AG04450 (cell line): Measurements from ENCODE around the gene DACT1. TPM values are rescaled to one million over a fixed set of nuclear protein-coding genes. Genes with fewer than 3 reads are reported as not detected.

ENCODE experiments used
- CTCF ChIA-PET: fragments of 300-600, 350-600 bp; formaldehyde crosslinking; extraction: SDS; loops from one replicate; lab custom pipeline; 2022; ENCODE audit warnings: antibody characterized with exemption, inconsistent platforms; lab: Charles Lee
- POLR2A ChIA-PET: fragments of 350-600 bp; formaldehyde crosslinking; extraction: SDS; loops from one replicate; lab custom pipeline; 2021; ENCODE audit warnings: antibody characterized with exemption, inconsistent platforms; lab: Yijun Ruan, JAX
- DNase-seq: peaks from one replicate; pipeline ENCODE4 v3.0.0-alpha.2; 2011; ENCODE audit warnings: low read depth, low spot score
- H3K27ac ChIP-seq: one replicate; pipeline ENCODE4 v1.5.1; 2012; ENCODE audit warnings: low read depth, low read length, control low read depth
- H3K27me3 ChIP-seq: one replicate; pipeline ENCODE4 v1.6.0; 2012; ENCODE audit warnings: low read length; ENCODE audit not compliant: control insufficient read depth, insufficient read depth
- H3K4me3 ChIP-seq: 2 replicates; pipeline ENCODE4 v1.5.1; 2011; ENCODE audit warnings: mild to moderate bottlenecking, low read depth, low read length, control low read depth
- H3K9me3 ChIP-seq: 2 replicates; pipeline ENCODE4 v1.5.1; 2012; ENCODE audit warnings: low read length; ENCODE audit not compliant: control insufficient read depth, insufficient read depth
- polyA plus RNA-seq: library from polyadenylated mRNA; depleted of rRNA; stranded (reverse); fragments of >200 nt; gene quantifications from 2 replicates; pipeline ENCODE4 v1.2.3, GENCODE V29; 2011
- TF ChIP-seq, protein P1 (sequence below): IDR thresholded peaks from 2 replicates; pipeline ENCODE4 v1.5.1; 2011; ENCODE audit warnings: low read depth, low read length, control low read depth, inconsistent platforms

The DACT1 gene
- polyA plus RNA-seq, 1 experiment: 6.1 TPM

DNA sequence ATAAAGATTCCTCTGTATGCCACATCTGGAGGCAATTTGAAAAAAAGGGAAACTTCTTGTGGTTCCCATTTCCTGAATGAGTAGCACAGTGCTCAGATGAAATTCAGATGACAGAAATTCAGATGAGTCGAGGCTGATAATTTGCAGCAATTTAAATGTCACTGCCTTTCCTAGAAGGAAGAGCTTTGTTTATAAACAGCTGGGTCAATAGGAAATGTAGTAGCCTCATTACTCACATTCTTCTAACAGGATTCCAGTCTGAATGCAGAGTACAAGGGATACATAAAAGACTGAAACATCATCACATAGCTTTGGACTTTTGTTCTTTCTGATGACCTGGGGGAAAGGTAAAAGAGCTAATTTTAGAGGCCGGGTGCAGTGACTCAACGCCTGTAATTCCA, 11.3 kb upstream of the DACT1 start:
- DNase-seq: no peak
- H3K27me3 ChIP-seq: no peaks in the 10 kb centered on the region
- H3K4me3 ChIP-seq: no peak overlapping the region
- POLR2A ChIA-PET: no interaction called here
- H3K9me3 ChIP-seq: no peaks in the 10 kb centered on the region; the same call in 1 of the 2 replicates
- CTCF ChIA-PET: interaction anchor here (1.2 to 1.6 kb wide), 2 partner anchors 11 to 125 kb away, joined by 4 to 7 read pairs; no protein-coding TSS in a partner anchor
- TF ChIP-seq, protein P1, sequence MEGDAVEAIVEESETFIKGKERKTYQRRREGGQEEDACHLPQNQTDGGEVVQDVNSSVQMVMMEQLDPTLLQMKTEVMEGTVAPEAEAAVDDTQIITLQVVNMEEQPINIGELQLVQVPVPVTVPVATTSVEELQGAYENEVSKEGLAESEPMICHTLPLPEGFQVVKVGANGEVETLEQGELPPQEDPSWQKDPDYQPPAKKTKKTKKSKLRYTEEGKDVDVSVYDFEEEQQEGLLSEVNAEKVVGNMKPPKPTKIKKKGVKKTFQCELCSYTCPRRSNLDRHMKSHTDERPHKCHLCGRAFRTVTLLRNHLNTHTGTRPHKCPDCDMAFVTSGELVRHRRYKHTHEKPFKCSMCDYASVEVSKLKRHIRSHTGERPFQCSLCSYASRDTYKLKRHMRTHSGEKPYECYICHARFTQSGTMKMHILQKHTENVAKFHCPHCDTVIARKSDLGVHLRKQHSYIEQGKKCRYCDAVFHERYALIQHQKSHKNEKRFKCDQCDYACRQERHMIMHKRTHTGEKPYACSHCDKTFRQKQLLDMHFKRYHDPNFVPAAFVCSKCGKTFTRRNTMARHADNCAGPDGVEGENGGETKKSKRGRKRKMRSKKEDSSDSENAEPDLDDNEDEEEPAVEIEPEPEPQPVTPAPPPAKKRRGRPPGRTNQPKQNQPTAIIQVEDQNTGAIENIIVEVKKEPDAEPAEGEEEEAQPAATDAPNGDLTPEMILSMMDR: no peak
- H3K27ac ChIP-seq: no peak overlapping the region

DNA sequence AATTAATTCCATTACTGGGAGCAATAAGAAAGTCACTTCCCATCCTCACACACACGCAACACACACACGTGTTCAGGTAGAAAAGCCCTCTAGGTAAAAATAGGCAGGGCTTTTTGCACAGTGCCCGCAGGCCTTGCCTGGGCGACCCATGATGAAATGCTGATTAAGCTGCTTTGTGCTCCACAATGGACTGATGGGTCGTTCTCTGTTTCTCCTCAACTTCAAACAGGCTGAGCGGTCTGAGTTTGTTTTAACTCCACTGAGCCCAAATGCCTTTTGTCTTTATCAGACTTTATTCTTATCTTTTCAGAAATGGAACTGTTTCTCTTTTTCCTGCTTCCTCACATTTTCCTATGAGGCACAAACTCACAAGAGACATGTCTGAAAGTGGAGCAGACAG, 9.4 kb upstream of the DACT1 start:
- no peak for DNase-seq
- Histone ChIP-seq H3K27me3 (no peaks in the 10 kb centered on the region), H3K4me3 (no peak overlapping the region), H3K9me3 (no peaks in the 10 kb centered on the region; the same call in 1 of the 2 replicates), H3K27ac (no peak overlapping the region)
- POLR2A ChIA-PET: no interaction called here
- TF ChIP-seq, protein P1: no peak
- CTCF ChIA-PET: no interaction called here

DNA sequence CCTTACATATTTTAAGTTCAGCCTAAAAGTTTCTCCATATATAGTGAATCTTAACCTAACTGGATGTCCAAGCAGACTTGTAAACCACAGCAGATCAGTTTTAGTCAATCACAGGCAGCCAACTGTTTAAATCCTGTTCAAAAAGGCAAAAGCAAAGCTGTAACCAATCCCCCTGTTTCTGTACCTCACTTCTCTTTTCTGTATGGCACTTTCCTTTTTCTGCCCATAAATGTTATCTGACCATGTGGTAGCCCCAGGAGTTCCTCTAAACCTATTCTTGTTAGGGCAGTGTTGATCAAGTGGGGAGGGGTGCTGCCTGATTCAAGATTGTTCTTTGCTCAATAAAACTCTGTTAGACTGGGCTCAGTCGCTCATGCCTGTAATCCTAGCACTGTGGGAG, 8.5 kb upstream of the DACT1 start:
- H3K27me3 ChIP-seq: no peaks in the 10 kb centered on the region
- CTCF ChIA-PET: interaction anchor here (1.9 kb wide), 1 partner anchor 128 kb away, joined by 11 read pairs; no protein-coding TSS in a partner anchor

DNA sequence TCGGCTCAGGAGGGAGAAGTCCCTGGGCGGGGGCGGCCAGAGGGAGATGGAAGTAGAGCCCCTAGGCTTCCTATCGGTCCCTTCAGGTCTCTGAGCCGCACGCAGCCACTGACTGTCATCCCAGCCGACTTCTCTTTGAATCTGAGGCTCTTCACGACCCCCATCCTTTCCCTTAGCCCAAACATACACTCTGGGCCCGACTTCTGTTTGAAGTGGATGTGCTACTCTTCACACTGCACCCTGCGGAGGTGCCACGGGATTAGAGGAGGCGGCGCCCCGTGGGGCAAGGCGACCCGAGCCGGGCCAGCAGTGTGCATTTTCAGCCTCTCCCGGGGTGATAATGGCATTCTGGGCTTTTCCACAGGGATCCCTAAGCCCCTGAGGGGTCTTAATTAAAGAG, 6.0 kb upstream of the DACT1 start:
- no peak for DNase-seq
- ChIA-PET POLR2A (no interaction called here), CTCF (no interaction called here)
- Histone ChIP-seq H3K4me3 (no peak overlapping the region), H3K27me3 (no peaks in the 10 kb centered on the region), H3K9me3 (no peaks in the 10 kb centered on the region; the same call in 1 of the 2 replicates), H3K27ac (no peak overlapping the region)
- TF ChIP-seq, protein P1: no peak

More for the DNA sequence above, 8.5 kb upstream of the DACT1 start:
- H3K4me3 ChIP-seq: no peak overlapping the region
- POLR2A ChIA-PET: no interaction called here
- H3K9me3 ChIP-seq: no peaks in the 10 kb centered on the region; the same call in 1 of the 2 replicates
- TF ChIP-seq, protein P1: no peak
- H3K27ac ChIP-seq: no peak overlapping the region
- DNase-seq: no peak

DNA sequence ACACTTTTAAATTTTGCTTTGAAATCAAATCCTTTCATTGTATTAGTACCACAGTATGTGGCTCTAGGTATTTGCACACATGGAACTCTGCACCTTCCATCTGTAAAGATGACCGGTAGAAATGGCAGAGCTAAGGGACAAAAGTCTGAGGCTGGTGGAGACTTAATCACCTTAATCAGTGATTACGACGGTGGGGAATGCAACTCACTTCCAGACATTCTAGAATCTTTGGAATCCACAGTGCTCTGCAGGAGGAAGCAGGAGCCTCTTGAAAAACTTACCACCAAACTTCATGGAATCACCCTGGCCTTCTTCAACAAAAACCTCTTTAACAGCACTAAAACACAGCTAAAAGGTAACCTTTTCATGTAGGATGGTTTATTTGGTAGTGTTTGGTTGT, 3.9 kb upstream of the DACT1 start:
- H3K27me3 ChIP-seq: no peaks in the 10 kb centered on the region
- no peak overlapping the region for H3K4me3 ChIP-seq
- H3K27ac ChIP-seq: no peak overlapping the region
- DNase-seq: no peak
- ChIA-PET POLR2A (no interaction called here), CTCF (interaction anchor here (6.4 kb wide), 1 partner anchor 133 kb away, joined by 81 read pairs; no protein-coding TSS in a partner anchor)
- TF ChIP-seq, protein P1: no peak
- no peaks in the 10 kb centered on the region; the same call in 1 of the 2 replicates for H3K9me3 ChIP-seq
